ENCODE data around the gene CTDSPL2. TPM values are rescaled to one million over a fixed set of nuclear protein-coding genes. Genes with fewer than 3 reads are reported as not detected.
A peak's percentile ranks its signal among the peaks of the same experiment; 100 is the strongest.

The CTDSPL2 gene
- total RNA-seq, 1 experiment from 2014 or later, result 99.7 TPM

- intact Hi-C loops (cut with micrococcal nuclease; ENCODE audit: unreplicated experiment), result no loop called here
- no peaks in the 10 kb centered on the region for H3K4me1 ChIP-seq (ENCODE audit: insufficient read depth, low read length, poor library complexity, severe bottlenecking)
- ChIA-PET CTCF (no interaction called here), POLR2A (ENCODE audit: low non-redundant PET) (no interaction called here)
- H3K27me3 ChIP-seq (replicated peaks; ENCODE audit: insufficient read depth, low read depth, low read length, poor library complexity), result no peaks in the 10 kb centered on the region
- no peak for DNase-seq (ENCODE audit: low spot score)
- TF ChIP-seq CTCF (conservative IDR thresholded peaks at IDR 0.05; ENCODE audit: low read depth, low read length) (no peak), EZH2 (IDR thresholded peaks at IDR 0.05; ENCODE audit: borderline replicate concordance, low read depth, low read length, poor library complexity, severe bottlenecking) (no peak)
- H3K36me3 ChIP-seq (ENCODE audit: insufficient read depth, low read length, poor library complexity, severe bottlenecking), result no peaks in the 10 kb centered on the region
- no peaks in the 10 kb centered on the region for H3K9me3 ChIP-seq (ENCODE audit: low read depth, low read length, poor library complexity, severe bottlenecking)
- no peak overlapping the region for H3K27ac ChIP-seq (ENCODE audit: low read depth, low read length, poor library complexity, severe bottlenecking)
- BruUV-seq (replicated peaks), result no TSS peak
- no peak overlapping the region for H3K4me3 ChIP-seq (ENCODE audit: low read depth, low read length, poor library complexity, severe bottlenecking)
Observed at GRCh38 chr15:44438402-44438801, 11.0 kb downstream of the CTDSPL2 start.

DNA sequence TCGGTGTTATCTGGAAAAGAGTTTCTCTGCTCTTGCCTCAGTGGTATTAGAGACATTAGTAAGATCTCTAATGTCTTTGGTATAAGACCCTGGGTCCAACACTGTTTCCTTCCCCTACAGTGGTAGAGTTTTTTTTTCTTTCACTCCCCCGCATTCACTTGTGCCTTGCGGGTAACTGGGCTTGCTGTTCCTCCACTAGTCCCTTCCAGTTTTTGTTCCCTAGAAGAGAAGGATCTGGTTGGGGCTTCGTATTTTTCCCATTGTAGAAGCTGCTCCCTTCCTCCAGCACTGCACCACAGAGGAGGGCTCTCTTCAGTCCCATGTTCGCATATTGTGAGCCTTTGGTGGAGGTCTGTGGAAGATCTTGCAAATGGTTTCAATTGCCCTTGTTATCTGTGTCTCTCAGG, 13.7 kb downstream of the CTDSPL2 start:
- H3K4me1 ChIP-seq (ENCODE audit: insufficient read depth, low read length, poor library complexity, severe bottlenecking), result no peaks in the 10 kb centered on the region
- intact Hi-C loops (cut with micrococcal nuclease; ENCODE audit: unreplicated experiment), result no loop called here
- POLR2A ChIA-PET (ENCODE audit: low non-redundant PET), result no interaction called here

GRCh38 chr15:44443515-44443914, 16.1 kb downstream of the CTDSPL2 start:
- ChIA-PET POLR2A (ENCODE audit: low non-redundant PET) (no interaction called here), CTCF (no interaction called here)
- Histone ChIP-seq H3K36me3 (ENCODE audit: insufficient read depth, low read length, poor library complexity, severe bottlenecking) (no peaks in the 10 kb centered on the region), H3K27ac (ENCODE audit: low read depth, low read length, poor library complexity, severe bottlenecking) (no peak overlapping the region), H3K27me3 (replicated peaks; ENCODE audit: insufficient read depth, low read depth, low read length, poor library complexity) (no peaks in the 10 kb centered on the region), H3K4me3 (ENCODE audit: low read depth, low read length, poor library complexity, severe bottlenecking) (no peak overlapping the region), H3K9me3 (ENCODE audit: low read depth, low read length, poor library complexity, severe bottlenecking) (no peaks in the 10 kb centered on the region), H3K4me1 (ENCODE audit: insufficient read depth, low read length, poor library complexity, severe bottlenecking) (no peaks in the 10 kb centered on the region)
- intact Hi-C loops (cut with micrococcal nuclease; ENCODE audit: unreplicated experiment), result no loop called here
- TF ChIP-seq CTCF (conservative IDR thresholded peaks at IDR 0.05; ENCODE audit: low read depth, low read length), result no peak
- no peak for TF ChIP-seq EZH2 (IDR thresholded peaks at IDR 0.05; ENCODE audit: borderline replicate concordance, low read depth, low read length, poor library complexity, severe bottlenecking)
- BruUV-seq (replicated peaks), result no TSS peak
- DNase-seq (ENCODE audit: low spot score), result no peak

More for the DNA sequence above, 13.7 kb downstream of the CTDSPL2 start:
- no peak for DNase-seq (ENCODE audit: low spot score)
- TF ChIP-seq CTCF (conservative IDR thresholded peaks at IDR 0.05; ENCODE audit: low read depth, low read length) (no peak), EZH2 (IDR thresholded peaks at IDR 0.05; ENCODE audit: borderline replicate concordance, low read depth, low read length, poor library complexity, severe bottlenecking) (no peak)
- H3K4me3 ChIP-seq (ENCODE audit: low read depth, low read length, poor library complexity, severe bottlenecking), result no peak overlapping the region
- H3K9me3 ChIP-seq (ENCODE audit: low read depth, low read length, poor library complexity, severe bottlenecking), result no peaks in the 10 kb centered on the region
- no TSS peak for BruUV-seq (replicated peaks)
- H3K27ac ChIP-seq (ENCODE audit: low read depth, low read length, poor library complexity, severe bottlenecking), result peak overlapping the region; percentile 20
- CTCF ChIA-PET, result no interaction called here
- no peaks in the 10 kb centered on the region for H3K36me3 ChIP-seq (ENCODE audit: insufficient read depth, low read length, poor library complexity, severe bottlenecking)
- no peaks in the 10 kb centered on the region for H3K27me3 ChIP-seq (replicated peaks; ENCODE audit: insufficient read depth, low read depth, low read length, poor library complexity)

Data from A673 (cell line).